ENCODE measurements around the gene WARS2.
"Not testable (repeated sequence)": the region's sequence is repeated elsewhere in the genome, so short reads cannot be mapped to it uniquely, and the experiment has no call there.

The WARS2 gene

GRCh38 chr1:119139403-119139802 is 1.1 kb downstream of the WARS2 start:
- no peak for DNase-seq

- peak; percentile 60 for DNase-seq
Measured at GRCh38 chr1:119136401-119136800, 4.1 kb downstream of the WARS2 start.

GRCh38 chr1:119133987-119134386 is 6.5 kb downstream of the WARS2 start:
- DNase-seq: peak; percentile 75

GRCh38 chr1:119132179-119132578 is 8.3 kb downstream of the WARS2 start:
- peak; percentile 7 for DNase-seq

GRCh38 chr1:119125874-119126273 is 14.6 kb downstream of the WARS2 start:
- DNase-seq: no peak

GRCh38 chr1:119124764-119125163 is 15.7 kb downstream of the WARS2 start:
- DNase-seq: no peak

GRCh38 chr1:119121872-119122271 is 18.6 kb downstream of the WARS2 start:
- DNase-seq: not testable (repeated sequence)

- no peak for DNase-seq
Measured at GRCh38 chr1:119116725-119117124, 23.7 kb downstream of the WARS2 start.

- DNase-seq: no peak
Measured at GRCh38 chr1:119115736-119116135, 24.7 kb downstream of the WARS2 start.

GRCh38 chr1:119115311-119115710 is 25.1 kb downstream of the WARS2 start:
- DNase-seq: no peak

GRCh38 chr1:119114786-119115185 is 25.7 kb downstream of the WARS2 start:
- DNase-seq: no peak

- no peak for DNase-seq
Measured at GRCh38 chr1:119112791-119113190, 27.7 kb downstream of the WARS2 start.

GRCh38 chr1:119112244-119112643 is 28.2 kb downstream of the WARS2 start:
- DNase-seq: no peak

GRCh38 chr1:119108988-119109387 is 31.5 kb downstream of the WARS2 start:
- DNase-seq: no peak

- DNase-seq: no peak
Measured at GRCh38 chr1:119103764-119104163, 36.7 kb downstream of the WARS2 start.

GRCh38 chr1:119102051-119102450 is 38.4 kb downstream of the WARS2 start:
- no peak for DNase-seq

GRCh38 chr1:119101563-119101962 is 38.9 kb downstream of the WARS2 start:
- peak; percentile 62 for DNase-seq

GRCh38 chr1:119099775-119100174 is 40.7 kb downstream of the WARS2 start:
- no peak for DNase-seq

- DNase-seq: no peak
Measured at GRCh38 chr1:119097380-119097779, 43.1 kb downstream of the WARS2 start.

GRCh38 chr1:119093721-119094120 is 46.7 kb downstream of the WARS2 start:
- no peak for DNase-seq

GRCh38 chr1:119091618-119092017 is 48.8 kb downstream of the WARS2 start:
- no peak for DNase-seq

- no peak for DNase-seq
Measured at GRCh38 chr1:119090250-119090649, 50.2 kb downstream of the WARS2 start.

- no peak for DNase-seq
Measured at GRCh38 chr1:119086830-119087229, 53.6 kb downstream of the WARS2 start.

GRCh38 chr1:119084798-119085197 is 55.7 kb downstream of the WARS2 start:
- peak; percentile 65 for DNase-seq

GRCh38 chr1:119083980-119084379 is 56.5 kb downstream of the WARS2 start:
- no peak for DNase-seq

GRCh38 chr1:119083479-119083878 is 57.0 kb downstream of the WARS2 start:
- no peak for DNase-seq

All from fibroblast of skin of back (primary cell).